GM21825 (cell line): ENCODE measurements around the gene CEP43.
A peak's percentile ranks its signal among the peaks of the same experiment; 100 is the strongest.

ENCODE experiments used
- ATAC-seq: cut with Tn5 transposase; IDR thresholded peaks from one replicate; pipeline ENCODE4 v1.9.1; 2021; ENCODE audit warnings: mild to moderate bottlenecking, moderate library complexity; ENCODE audit not compliant: unreplicated experiment

Gene CEP43

DNA sequence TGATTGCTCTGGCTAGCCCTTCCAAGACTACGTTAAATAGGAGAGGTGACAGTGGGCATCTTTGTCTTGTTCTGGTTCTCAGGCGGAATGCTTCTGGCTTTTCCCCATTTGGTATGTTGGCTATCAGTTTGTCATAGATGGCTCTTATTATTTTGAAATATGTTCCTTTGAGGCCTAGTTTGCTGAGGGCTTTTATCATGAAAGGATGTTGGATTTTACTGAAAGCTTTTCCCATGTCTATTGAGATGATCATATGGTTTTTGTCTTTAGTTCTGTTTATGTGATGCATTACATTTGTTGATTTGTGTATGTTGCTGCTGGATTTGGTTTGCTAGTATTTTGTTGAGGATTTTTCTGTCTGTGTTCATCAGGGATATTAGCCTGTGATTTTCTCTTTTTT lies 32.9 kb upstream of the CEP43 start:
- no peak for ATAC-seq

DNA sequence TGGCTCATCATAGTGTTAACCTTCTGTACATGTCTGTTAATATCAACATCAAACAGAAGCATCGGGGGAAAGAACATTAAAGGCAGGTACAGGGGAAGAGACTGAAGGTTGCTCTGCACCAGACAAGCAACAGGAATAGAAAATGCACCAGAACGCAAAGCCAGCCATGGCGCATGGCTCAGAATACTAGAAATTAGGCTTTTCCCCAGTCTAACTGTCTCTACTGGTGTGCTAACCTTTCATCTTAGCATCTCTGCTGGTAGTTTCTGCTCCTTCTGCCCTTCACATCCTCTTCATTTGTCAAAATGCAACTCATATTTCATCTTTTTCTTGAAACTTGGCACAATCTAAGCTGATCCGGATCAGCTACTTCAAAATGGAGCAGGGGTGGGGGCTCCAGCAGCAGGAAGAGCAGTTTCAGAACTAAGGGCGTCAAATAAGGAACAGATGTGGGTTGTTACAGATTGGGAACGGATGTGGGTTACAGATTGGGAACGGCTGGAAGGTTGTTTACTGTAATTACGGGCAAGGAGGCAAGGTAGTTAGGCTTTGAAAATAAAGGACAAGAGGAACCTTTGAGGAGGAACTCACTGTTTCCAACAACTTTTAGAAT lies 29.7 kb upstream of the CEP43 start:
- ATAC-seq = no peak

DNA sequence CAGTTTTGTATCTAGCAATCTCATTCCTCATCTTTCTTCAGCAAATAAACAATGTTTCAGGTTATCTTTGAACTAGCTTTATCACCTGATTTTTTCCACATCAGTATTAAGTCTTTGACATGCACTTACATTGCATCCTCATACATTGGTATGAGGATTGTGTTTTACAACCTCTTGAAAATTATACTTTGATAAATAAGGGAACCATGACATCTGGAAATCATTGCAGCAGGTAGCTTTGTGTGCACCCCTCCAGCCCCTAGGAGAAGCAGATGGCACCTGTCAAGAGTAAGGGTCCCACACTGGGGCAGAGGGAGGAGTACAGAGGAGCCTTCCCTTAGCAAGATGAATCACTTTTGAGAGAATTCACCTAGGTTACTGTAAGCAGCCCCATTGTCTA lies 29.1 kb upstream of the CEP43 start:
- no peak for ATAC-seq

DNA sequence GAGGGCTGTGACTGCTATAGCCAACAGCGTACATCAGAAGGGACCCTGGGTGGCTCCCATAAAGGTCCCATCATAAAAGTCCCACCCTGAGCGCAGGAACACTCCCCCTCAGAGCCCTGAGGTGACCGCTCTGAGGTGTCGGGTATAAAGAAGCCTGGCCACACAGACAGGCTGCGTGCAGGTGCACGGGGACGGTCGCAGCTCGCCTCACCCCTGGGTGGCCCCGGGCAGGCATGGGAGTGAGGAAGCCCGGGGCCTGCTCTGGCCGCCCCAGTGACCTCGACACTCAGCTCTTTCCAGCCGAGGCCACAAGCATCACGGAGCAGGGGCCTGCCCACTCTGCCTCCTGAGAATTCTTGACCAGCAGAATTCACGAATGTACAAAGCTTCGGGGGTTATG lies 28.4 kb upstream of the CEP43 start:
- no peak for ATAC-seq

DNA sequence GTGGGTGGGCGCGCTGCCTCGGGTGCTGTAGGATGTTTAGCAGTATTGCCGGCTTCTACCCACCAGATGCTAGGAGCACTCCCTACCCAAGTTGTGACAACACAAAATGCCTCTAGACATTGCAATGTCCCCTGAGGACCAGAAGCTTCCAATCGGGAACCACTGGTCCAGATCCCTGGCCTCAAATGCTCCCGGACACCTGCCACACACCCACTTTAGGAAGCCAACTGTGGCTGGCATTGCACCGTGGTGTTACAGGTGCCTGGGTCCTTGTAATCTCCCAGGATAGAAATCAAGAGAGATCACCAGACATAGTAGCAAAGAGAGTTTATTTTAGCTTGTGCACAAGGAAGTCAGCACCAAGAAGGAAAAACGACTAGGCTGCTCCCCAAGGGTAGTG lies 27.9 kb upstream of the CEP43 start:
- no peak for ATAC-seq

DNA sequence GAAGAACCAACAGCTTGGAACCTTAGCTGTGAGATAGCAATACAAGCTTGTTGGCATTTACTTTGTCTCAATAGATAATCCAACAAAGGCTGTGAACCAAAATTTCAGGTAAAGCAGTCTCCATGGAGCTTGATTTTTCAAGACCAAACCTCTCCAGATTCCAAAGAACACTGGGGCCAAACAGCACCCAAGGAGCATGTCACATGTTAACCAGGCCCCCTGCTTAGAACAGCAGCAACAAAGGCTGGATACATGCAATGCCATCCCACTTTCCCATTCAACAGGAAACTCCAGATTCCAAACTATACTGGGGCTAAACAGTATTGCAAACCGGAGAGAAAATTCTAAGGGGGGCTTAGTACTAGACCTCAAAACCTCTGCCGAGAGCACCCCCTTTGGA lies 27.1 kb upstream of the CEP43 start:
- ATAC-seq = no peak

DNA sequence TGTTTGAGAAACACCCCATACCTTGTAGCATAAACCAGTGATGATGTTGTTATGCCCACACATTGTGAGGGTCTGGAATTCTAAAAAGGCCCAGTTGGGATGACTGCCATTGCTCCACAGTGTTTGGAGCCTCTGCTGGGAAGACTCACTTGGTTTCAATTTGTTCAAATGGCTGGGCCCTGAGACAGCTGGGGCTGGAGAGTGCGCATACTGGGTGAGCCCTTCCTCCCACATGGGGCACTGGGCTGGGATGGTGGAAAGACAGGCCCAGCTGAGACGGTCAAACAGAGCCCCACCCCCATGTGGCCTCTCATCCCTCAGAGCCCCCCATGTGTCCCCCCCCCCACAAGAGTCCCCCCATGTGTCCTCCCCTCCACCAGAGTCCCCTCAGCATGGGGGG lies 22.6 kb upstream of the CEP43 start:
- no peak for ATAC-seq

DNA sequence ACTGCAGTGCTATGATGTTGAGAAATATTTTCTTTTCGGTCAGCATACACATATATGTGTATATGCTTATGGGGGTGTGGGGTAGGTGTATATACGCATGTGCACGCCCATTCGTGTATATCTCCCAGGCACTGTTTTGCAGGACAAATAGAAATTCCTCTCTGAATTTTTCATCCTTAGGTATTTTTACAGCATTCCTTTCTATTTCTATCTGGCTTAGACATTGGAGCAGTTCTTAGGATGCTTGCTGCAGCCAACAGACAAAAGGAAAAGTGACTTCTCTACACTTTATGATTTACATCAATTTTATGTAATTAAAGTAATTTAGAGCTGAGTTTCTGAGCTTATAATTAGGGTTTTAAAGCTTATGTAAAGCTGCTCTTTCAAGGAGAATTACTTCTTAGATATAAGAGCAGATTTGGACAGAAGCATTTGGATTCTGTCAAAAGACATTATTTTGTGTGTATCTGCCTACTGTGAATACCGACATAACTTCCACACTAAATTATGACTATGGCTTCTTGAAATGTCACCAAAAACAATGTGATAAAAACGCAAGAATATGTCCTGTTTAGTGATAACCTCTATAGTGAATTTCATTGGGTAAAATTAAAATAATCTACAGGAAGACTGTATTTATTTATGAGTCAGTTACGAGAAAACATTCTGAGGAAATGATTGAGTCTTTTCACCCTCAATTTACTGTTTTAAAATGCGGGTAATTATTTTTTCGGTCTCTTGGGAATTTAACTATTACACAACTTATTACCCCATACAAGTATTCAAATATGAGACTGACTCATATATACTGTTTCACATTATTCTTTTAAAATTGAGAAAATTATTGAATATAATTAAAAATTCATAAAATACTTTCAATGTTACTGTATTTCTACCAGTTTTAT lies 21.3 kb upstream of the CEP43 start:
- no peak for ATAC-seq

DNA sequence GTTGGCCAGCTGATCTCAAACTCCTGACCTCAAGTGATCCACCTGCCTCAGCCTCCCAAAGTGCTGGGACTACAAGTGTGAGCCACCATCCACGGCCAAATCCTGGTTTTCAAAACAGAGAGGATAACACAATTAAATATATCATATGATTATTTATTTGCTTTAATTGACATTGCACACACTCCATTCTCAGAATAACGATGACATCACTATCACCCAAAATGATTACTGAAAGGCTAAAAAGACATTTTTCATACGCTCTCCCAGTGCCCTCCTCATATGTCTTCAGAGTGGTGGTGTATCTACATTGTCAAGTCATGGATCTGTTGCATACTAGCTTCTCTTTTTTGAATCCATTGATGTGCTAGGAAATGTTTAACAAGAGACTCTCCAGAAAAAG lies 18.5 kb upstream of the CEP43 start:
- ATAC-seq = no peak

DNA sequence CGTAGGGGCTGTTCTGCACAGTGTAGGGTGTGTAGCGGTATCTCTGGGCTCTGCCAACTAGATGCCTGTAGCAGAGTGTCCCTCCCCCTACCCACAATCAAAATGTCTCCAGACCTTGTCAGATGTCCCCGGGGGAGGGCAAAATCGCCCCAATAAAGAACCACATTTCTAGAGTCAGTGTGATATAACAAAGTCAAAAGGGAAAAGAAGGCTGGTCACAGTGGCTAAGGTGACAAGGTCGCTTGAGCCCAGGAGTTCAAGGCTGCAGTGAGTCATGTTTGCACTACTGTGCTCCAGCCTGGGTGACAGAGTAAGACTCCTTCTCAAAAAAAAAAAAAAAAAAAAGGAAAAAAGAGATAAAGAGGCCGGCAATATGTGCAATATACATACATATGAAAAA lies 11.7 kb upstream of the CEP43 start:
- no peak for ATAC-seq

DNA sequence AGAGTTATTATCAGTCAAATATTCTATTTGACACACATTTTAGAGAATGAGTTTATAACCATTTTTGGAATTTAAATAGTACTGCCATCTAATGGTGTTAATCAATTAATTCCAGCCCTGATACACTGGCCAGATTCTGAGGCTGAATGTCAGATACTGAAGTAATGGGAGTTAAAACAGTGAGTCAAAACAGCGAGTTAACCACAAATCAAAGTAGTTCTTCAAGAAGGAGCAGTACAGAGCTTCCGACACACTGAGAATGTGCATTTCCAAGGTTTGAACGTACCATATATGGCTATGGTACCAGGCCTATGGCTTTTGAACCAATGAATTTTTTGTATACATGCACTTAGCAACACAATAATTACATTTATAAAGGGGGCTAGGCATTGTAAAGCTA lies 11.3 kb upstream of the CEP43 start:
- ATAC-seq = no peak

DNA sequence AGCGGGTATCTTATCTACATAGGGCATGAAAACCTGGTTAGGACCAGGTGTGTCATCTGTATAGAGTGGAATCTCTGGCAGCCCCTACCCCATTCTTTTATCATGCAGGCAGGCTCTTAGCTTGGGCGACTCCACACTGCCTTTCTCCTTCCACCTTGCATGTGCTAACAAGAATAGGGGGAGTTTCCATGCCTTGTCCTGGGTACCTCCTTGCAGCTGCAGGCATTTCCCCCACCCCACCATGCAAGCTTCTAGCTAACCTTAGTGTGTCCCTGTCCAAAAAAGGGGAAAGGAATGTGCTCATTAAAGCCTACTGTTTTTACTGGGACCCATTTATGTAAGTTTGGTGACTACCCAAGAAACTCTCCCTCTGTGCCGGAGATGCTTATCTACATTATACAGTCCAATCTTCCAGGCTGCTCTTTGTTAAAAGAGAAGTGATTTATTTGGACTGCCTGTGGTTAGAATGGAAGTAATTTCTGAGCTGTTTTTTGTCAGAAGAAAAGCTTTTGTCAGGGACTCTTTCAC lies 10.5 kb upstream of the CEP43 start:
- ATAC-seq = no peak

DNA sequence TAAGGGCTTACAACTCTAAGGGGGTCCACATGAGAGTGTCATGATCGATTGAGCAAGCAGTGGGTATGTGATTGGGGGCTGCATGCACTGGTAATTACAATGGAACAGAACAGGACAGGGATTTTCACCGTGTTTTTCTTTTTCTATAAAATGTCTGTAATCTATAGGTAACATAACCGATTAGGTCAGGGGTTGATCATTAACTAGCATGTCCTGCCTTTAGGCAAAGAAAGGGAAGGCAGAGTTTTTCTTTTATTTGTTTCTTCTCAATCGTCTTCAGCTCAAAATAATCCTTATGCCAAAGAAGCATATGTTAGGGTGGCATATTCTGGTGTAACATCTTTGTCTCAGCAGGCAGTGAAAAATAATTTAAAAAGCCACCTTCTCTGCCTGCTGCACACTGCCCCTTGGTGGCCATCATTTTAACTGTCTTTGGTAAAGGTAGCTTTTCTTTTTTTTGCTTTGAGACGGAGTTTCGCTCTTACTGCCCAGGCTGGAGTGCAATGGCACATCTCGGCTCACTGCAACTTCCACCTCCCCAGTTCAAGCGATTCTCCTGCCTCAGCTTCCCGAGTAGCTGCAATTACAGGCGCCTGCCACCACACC lies 9.7 kb upstream of the CEP43 start:
- ATAC-seq = peak; percentile 58

DNA sequence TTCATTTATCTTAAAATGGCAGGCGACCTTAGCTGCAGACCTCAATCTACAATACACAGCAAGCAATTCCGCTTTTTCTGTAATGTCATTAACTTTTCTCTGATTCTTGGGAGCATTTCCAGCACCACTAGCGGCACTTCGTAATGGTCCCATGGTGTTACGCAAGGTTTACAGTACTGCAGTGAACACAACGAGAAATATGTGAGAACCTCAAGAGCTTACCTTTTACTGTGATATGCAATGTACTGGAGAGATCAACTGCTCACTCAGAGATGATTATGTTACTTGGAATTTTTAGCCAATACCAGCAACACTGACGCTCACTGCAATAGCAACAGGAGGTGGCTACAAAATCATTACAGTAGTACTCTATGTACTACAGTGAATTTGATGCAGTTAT lies 2.8 kb upstream of the CEP43 start:
- ATAC-seq = no peak

DNA sequence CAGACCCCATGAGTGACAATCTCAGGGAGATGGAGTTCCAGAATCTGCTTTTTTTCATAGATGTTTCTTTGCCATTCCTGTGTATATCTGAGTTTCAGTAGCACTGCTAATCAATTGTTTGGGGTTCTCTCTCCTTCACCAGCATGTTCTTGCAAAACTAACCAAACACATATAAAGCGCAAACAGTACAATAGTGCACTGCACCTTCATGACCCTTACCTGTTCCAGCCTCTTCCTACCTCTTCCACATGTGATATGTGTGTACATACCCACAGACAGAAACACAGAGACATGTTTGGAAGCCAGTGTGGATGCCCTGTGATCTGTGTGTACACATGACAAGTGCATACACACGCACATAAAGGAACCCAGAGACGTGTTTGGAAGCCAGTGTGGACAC lies 1.8 kb upstream of the CEP43 start:
- ATAC-seq = no peak

DNA sequence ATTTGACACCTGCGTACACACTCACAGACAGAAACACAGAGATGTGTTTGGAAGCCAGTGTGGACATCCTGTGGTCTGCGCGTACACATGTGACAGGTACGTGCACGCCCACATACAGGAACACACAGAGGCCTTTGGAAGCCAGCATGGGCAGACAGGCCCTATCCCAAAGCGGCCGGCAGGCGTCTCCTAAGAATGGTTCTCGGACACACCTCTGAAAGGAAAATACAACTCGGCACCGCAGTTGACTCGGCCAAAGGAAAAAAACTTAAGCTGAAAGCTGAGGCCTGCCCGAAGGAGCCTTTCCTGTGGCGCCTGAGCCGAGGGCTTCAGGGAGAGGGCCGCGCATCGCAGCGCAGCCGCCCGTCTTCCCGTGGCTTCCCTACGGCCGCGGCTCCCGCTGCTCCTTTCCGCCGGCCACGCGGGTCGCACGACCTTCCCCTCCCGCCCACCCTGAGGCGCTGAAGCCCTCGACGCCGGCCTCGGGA lies 1.4 kb upstream of the CEP43 start:
- ATAC-seq = peak; percentile 32

DNA sequence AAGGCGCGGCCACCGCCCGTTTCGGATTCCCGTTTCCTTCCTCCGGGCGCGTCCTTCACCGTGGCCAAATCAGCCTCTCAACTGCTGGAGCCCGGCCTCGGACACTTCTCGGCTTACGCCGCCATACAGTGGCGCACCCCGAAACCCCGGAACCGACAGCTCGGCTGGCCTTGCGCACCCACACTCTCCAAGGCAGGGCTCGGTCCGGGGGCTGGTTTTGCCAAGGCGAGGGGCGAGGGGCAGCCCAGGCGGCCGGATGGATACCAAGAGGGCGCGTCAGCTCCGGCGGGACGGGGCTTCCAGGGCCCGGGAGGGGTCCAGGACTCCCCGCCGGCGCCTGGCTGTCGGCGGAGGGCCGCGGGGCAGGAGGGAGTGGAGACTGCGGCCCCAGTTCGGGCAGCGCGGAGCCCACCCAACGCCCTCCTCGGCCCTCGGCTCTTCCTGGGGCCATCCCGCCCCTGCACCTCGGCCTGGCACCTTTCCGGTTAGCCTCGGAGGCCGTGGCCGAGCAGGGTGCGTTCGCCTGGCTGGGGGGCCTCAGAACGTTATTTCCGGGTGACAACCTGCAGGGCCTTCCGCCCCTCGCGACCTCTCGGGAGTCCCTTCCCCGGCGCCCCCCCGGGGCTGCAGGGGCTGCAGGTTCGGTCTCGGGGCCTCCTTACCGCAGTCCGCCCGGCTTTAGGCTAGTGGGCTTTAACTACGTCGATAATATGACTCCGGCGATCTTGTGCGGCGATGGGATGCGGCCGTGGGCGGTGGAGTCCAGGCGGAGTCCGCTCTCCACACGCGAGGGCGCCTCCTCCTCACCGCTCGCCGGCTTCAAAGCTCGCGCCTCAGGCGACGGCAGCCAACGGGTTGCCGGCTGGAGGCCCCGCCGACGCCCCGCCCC lies 697 bp upstream of the CEP43 start:
- ATAC-seq = peak; percentile 6

DNA sequence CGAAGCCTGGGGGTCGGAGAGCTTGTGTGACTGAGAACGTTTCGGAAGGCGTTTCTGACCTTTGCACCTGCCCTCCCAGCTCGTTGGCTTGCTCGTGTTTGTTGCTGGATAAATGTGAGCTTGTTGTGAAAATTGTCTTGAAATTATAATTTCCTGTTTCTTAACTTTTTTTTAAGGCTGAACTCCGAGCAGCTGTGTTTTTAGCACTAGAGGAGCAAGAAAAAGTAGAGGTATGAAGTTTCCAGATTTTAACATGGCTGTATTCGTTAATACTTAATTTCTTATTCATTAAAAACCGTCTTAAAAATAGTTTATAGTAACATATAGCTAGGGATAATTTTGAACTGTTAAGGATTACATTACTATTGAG lies 672 bp downstream of the CEP43 start:
- ATAC-seq = no peak

DNA sequence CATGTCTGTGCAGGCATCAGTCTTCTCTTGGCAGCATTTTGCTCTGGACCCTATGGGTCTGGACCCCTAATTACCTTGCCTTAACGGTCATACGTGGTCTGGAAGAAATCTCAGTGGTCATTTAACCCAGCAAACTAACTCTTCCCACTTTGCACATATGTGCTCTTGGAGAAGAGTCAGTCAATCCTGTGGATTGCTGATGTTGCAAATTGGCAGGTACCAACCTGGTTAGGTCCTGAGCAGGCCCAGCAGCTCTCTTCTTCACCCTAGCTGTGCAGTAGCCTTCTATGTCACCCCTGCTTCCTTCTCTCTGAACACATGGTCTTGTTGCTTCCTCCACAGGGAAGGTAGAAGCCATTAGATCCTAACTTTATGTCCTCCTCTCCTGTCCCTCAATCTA lies 1.6 kb downstream of the CEP43 start:
- no peak for ATAC-seq

DNA sequence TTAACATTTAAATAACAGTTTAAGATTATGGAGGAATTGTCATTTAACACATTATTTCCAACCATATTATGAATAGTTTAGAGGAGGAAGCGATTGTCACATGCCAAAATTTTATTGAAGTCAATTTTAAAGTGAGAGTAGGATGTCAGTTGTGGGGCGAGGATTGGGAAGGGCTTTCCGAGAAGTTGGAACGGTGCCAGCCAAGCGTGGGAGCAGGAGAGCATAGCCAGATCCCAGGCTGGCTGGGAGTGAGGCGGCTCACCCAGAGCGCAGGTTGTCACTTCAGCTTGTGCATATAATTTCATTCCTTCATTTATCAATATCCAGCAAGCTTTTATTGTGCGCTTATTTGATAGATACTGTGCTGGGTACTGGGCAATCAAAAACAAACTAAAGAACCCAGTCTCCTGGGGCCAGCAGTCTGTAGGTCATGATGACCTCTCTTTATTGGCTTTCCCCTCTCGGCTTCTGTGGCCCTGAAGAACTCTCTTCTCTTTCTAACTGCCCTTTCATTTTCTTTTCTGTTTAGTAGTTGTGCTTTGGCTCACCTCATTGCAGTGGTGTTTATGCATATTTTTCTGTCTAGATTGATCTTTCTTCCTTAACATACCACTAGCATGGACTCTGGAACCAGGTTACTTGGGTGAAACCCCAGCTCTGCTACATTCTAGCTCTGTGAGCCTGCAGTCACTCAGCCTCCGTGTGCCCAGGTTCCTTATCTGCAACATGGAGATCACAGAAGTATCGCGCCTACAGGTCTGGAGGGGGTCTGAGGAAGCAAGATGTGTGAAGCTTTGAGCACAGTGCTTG lies 6.4 kb downstream of the CEP43 start:
- no peak for ATAC-seq
